Ammon's horn (tissue), 1 donor: ENCODE data around the gene UBL4A.

Source experiments
- DNase-seq: peaks from one replicate; pipeline ENCODE4 v3.0.0-alpha.2; 2016; ENCODE audit warnings: low spot score

The UBL4A gene

GRCh38 chrX:154462396-154462795, 24.0 kb downstream of the UBL4A start:
- peak; percentile 37 for DNase-seq

- no peak for DNase-seq
These were observed 26.1 kb downstream of the UBL4A start for GRCh38 chrX:154460326-154460725.

- no peak for DNase-seq
These were observed 26.6 kb downstream of the UBL4A start for GRCh38 chrX:154459832-154460231.

GRCh38 chrX:154458954-154459778, 27.2 kb downstream of the UBL4A start:
- peak; percentile 32 for DNase-seq

GRCh38 chrX:154458116-154458953, 28.1 kb downstream of the UBL4A start, which contains the start of gene PLXNA3:
Gene PLXNA3, plus strand, starts transcription at chrX:154458281. Its CDS starts 1,903 bp downstream, at chrX:154460184.
- peak; percentile 9 for DNase-seq

GRCh38 chrX:154457491-154458115, 28.8 kb downstream of the UBL4A start:
- DNase-seq: peak; percentile 15

GRCh38 chrX:154452823-154453222, 33.6 kb downstream of the UBL4A start:
- DNase-seq: peak; percentile 52

- DNase-seq: peak; percentile 36
These were observed 36.1 kb downstream of the UBL4A start for GRCh38 chrX:154450312-154450711.

GRCh38 chrX:154449618-154450017, 36.8 kb downstream of the UBL4A start:
- no peak for DNase-seq

GRCh38 chrX:154448484-154448883, 37.9 kb downstream of the UBL4A start:
- no peak for DNase-seq

- DNase-seq: no peak
These were observed 40.0 kb downstream of the UBL4A start for GRCh38 chrX:154446430-154446829.

- no peak for DNase-seq
These were observed 40.6 kb downstream of the UBL4A start for GRCh38 chrX:154445776-154446175.

GRCh38 chrX:154444755-154445246, 41.6 kb downstream of the UBL4A start:
- DNase-seq: no peak

GRCh38 chrX:154443992-154444754, 42.2 kb downstream of the UBL4A start, which contains the start of gene FAM50A:
Gene FAM50A, plus strand, starts transcription at chrX:154444141. Its CDS starts 95 bp downstream, at chrX:154444236.
- peak; percentile 84 for DNase-seq

GRCh38 chrX:154443479-154443910, 42.9 kb downstream of the UBL4A start:
- DNase-seq: no peak

GRCh38 chrX:154441984-154442707, 44.3 kb downstream of the UBL4A start:
- DNase-seq: no peak

GRCh38 chrX:154441564-154441963, 44.9 kb downstream of the UBL4A start:
- no peak for DNase-seq

GRCh38 chrX:154440623-154441357, 45.6 kb downstream of the UBL4A start:
- DNase-seq: no peak

GRCh38 chrX:154439841-154440240, 46.6 kb downstream of the UBL4A start:
- DNase-seq: no peak
